HepG2 (cell line): ENCODE data around the gene PRRC2A. TPM values are rescaled to one million over a fixed set of nuclear protein-coding genes. Genes with fewer than 3 reads are reported as not detected.

Experiments used
- CHD2 ChIP-seq: IDR thresholded peaks from 2 replicates; pipeline ENCODE4 v1.6.1; 2011; ENCODE audit warnings: low read depth, low read length, improper control_type of control experiment
- GTF3A ChIP-seq: sonication (generic); formaldehyde crosslinking; conservative IDR thresholded peaks from 2 replicates; pipeline ENCODE4 v1.4.0; 2020; ENCODE audit warnings: mild to moderate bottlenecking, missing genetic modification reagents
- KLF16 ChIP-seq, 2 experiments: sonication (generic) in 1 of 2; formaldehyde crosslinking in 1 of 2; IDR thresholded peaks; 2 replicates each; pipeline versions ENCODE4 v1.6.1 to v1.8.0; 2016 to 2023; ENCODE audit warnings: missing genetic modification reagents in 2 of 2, missing compliant biosample characterization in 1 of 2
- KLF6 ChIP-seq: IDR thresholded peaks from 2 replicates; pipeline ENCODE4 v1.8.0; 2016; ENCODE audit warnings: missing biosample characterization, missing genetic modification reagents
- PHF21A ChIP-seq: sonication (generic); formaldehyde crosslinking; IDR thresholded peaks from 2 replicates; pipeline ENCODE4 v1.5.0; 2020; ENCODE audit warnings: mild to moderate bottlenecking, missing genetic modification reagents
- SETDB1 ChIP-seq: sonication (generic); formaldehyde crosslinking; IDR thresholded peaks from 2 replicates; pipeline ENCODE4 v1.5.1; 2020; ENCODE audit warnings: missing genetic modification reagents, mild to moderate bottlenecking, borderline replicate concordance
- SSRP1 ChIP-seq: IDR thresholded peaks from 2 replicates; pipeline ENCODE4 v1.6.1; 2016; ENCODE audit warnings: control low read depth
- ZFY ChIP-seq: sonication (generic); formaldehyde crosslinking; IDR thresholded peaks from 2 replicates; pipeline ENCODE4 v1.4.0; 2020; ENCODE audit warnings: missing genetic modification reagents
- ZNF33B ChIP-seq: sonication (generic); formaldehyde crosslinking; IDR thresholded peaks from 2 replicates; pipeline ENCODE4 v1.5.1; 2020; ENCODE audit warnings: mild to moderate bottlenecking, missing genetic modification reagents
- ZNF841 ChIP-seq: sonication (generic); formaldehyde crosslinking; IDR thresholded peaks from 2 replicates; pipeline ENCODE4 v1.8.1; 2023; ENCODE audit warnings: missing genetic modification reagents, borderline replicate concordance
- polyA plus RNA-seq, 8 experiments: library from polyadenylated mRNA; depleted of rRNA in 3 of 8; stranded (reverse) in 7 of 8; unstranded in 1 of 8; fragments of >200 nt; fragmentation: Illumina TruSeq in 4 of 8; extraction: Trizol in 4 of 8; gene quantifications; 2 replicates each; pipeline versions ENCODE4 v1.2.1 to v1.2.3, GENCODE V29; 2011 to 2016; ENCODE audit warnings: low read depth in 4 of 8, missing spikeins in 1 of 8, mixed read lengths in 1 of 8; ENCODE audit not compliant: insufficient read depth in 1 of 8
- total RNA-seq, 5 experiments: library from RNA; depleted of rRNA; stranded (reverse); fragments of >200 nt; fragmentation: Illumina TruSeq; extraction: Trizol; gene quantifications; 2 replicates each; pipeline ENCODE4 v1.2.3, GENCODE V29; 2016; ENCODE audit warnings: low read depth in 1 of 5
- TF ChIP-seq, protein P1 (sequence below): IDR thresholded peaks from 2 replicates; pipeline ENCODE4 v1.6.1; 2012; ENCODE audit warnings: inconsistent platforms
- TF ChIP-seq, protein P2 (sequence below): sonication (generic); formaldehyde crosslinking; IDR thresholded peaks from 2 replicates; pipeline ENCODE4 v1.4.0; 2020; ENCODE audit warnings: missing genetic modification reagents
- TF ChIP-seq, protein P3 (sequence below): sonication (generic); formaldehyde crosslinking; IDR thresholded peaks from 2 replicates; pipeline ENCODE4 v1.5.1; 2020; ENCODE audit warnings: mild to moderate bottlenecking, moderate library complexity, missing genetic modification reagents

PRRC2A gene
- total and polyA plus RNA-seq, 2 of the 13 experiments (the other 11 are each of a cell fraction or from before 2014, with no cell fraction given) = 38.9 to 47.4 TPM

DNA sequence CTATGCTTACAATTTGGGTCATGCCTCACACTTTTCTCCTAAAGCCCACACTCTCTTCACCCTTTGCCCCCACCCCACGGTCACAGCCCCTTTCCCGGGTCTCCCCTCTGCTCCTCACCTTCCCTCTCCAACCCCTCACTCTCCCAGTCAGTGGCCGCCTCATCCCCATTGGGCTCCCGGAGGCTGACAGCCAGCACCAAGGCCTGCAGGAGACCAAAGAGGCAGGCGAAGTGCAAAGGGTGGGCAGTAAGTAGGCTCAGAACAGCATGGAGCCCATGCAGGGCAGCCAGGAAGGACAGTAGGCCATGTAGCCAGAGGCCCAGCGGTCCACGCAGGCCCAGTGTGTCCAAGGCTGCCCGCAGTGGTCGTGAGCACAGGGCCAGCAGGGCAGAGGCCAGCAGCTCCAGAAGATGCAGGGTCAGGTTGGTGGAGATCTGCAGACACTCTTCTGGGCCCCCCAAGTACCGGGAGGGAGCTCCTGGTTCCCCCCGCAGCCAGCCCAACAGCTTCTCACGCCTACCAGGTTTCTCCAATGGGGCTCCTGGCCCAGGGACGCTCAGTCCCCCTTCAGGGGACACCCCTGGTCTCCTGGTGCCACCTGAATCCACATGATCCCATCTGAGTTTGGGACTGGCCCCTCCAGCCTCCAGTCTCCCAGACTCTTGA lies 38.6 kb downstream of the PRRC2A start (continued):
- TF ChIP-seq, protein P1, sequence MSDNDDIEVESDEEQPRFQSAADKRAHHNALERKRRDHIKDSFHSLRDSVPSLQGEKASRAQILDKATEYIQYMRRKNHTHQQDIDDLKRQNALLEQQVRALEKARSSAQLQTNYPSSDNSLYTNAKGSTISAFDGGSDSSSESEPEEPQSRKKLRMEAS = no peak
- TF ChIP-seq, protein P2, sequence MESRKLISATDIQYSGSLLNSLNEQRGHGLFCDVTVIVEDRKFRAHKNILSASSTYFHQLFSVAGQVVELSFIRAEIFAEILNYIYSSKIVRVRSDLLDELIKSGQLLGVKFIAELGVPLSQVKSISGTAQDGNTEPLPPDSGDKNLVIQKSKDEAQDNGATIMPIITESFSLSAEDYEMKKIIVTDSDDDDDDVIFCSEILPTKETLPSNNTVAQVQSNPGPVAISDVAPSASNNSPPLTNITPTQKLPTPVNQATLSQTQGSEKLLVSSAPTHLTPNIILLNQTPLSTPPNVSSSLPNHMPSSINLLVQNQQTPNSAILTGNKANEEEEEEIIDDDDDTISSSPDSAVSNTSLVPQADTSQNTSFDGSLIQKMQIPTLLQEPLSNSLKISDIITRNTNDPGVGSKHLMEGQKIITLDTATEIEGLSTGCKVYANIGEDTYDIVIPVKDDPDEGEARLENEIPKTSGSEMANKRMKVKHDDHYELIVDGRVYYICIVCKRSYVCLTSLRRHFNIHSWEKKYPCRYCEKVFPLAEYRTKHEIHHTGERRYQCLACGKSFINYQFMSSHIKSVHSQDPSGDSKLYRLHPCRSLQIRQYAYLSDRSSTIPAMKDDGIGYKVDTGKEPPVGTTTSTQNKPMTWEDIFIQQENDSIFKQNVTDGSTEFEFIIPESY (CRISPR knock-in tag) = 0 out of 2 replicates have a peak, but pooled peaks have one; percentile 4
- TF ChIP-seq KLF16 (CRISPR knock-in tag; IDR thresholded peaks at IDR 0.05) (no peak), PHF21A (CRISPR knock-in tag) (no peak), CHD2 (no peak), ZNF841 (no peak), SETDB1 (CRISPR knock-in tag) (no peak), GTF3A (CRISPR knock-in tag) (no peak), ZNF33B (CRISPR knock-in tag) (no peak), ZFY (CRISPR knock-in tag) (peak; percentile 63), KLF6 (no peak), SSRP1 (CRISPR knock-in tag) (no peak)
- TF ChIP-seq, protein P3, sequence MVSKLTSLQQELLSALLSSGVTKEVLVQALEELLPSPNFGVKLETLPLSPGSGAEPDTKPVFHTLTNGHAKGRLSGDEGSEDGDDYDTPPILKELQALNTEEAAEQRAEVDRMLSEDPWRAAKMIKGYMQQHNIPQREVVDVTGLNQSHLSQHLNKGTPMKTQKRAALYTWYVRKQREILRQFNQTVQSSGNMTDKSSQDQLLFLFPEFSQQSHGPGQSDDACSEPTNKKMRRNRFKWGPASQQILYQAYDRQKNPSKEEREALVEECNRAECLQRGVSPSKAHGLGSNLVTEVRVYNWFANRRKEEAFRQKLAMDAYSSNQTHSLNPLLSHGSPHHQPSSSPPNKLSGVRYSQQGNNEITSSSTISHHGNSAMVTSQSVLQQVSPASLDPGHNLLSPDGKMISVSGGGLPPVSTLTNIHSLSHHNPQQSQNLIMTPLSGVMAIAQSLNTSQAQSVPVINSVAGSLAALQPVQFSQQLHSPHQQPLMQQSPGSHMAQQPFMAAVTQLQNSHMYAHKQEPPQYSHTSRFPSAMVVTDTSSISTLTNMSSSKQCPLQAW = no peak
- TF ChIP-seq, all 625 proteins: peak for 53
